HuH-7.5 (cell line): ENCODE results near the gene EXOC3L2.
A peak's percentile ranks its signal among the peaks of the same experiment; 100 is the strongest.

ENCODE experiments used
- DNase-seq: peaks from one replicate; pipeline ENCODE4 v3.0.0; 2011; ENCODE audit warnings: low spot score

EXOC3L2 gene

DNA sequence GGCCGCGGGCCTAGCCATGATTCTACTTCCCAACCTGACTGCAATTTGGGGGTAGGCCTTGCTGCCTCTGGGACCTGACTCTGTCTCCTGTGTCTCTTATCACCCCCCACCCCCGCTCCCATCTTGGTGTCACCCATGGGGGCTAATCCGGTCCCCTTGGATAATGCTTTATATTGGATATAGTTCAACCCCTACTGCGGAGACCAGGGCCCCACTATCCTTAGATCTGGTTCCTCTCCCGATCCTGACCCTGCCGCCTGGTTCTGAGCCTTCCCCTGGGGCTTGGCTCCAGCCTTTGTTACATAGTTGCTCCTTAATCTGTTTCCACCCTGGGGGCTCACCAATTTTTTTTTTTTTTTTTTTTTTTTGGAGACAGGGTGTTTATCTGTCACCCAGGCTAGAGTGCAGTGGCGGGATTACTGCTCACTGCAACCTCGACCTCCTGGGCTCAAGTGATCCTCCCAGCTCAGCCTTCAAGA, 65.3 kb downstream of the EXOC3L2 start:
- no peak for DNase-seq

DNA sequence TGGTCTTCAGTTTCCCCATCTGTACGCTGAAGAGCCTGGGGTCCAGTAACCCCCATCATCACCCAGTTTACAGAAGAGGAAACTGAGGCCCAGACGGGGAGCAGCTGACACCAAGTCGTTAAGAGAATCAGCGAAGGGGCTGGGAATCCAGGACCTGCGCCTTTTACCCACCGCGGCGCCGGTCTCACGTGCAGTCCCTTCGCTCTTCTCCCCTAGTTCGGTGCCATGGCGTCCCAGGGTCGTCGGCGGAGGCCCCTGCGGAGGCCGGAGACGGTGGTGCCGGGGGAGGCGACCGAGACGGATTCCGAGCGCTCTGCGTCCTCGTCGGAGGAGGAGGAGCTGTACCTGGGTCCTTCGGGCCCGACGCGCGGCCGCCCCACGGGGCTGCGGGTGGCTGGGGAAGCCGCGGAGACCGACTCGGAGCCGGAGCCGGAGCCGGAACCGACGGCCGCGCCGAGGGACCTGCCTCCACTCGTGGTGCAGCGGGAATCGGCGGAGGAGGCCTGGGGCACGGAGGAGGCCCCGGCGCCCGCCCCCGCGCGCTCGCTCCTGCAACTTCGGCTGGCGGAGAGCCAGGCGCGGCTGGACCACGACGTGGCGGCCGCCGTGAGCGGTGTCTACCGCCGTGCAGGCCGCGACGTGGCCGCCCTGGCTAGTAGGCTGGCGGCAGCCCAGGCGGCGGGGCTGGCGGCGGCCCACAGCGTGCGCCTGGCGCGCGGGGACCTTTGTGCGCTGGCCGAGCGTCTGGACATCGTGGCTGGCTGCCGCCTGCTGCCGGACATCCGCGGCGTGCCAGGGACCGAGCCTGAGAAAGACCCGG, 65.9 kb downstream of the EXOC3L2 start:
- DNase-seq: no peak

DNA sequence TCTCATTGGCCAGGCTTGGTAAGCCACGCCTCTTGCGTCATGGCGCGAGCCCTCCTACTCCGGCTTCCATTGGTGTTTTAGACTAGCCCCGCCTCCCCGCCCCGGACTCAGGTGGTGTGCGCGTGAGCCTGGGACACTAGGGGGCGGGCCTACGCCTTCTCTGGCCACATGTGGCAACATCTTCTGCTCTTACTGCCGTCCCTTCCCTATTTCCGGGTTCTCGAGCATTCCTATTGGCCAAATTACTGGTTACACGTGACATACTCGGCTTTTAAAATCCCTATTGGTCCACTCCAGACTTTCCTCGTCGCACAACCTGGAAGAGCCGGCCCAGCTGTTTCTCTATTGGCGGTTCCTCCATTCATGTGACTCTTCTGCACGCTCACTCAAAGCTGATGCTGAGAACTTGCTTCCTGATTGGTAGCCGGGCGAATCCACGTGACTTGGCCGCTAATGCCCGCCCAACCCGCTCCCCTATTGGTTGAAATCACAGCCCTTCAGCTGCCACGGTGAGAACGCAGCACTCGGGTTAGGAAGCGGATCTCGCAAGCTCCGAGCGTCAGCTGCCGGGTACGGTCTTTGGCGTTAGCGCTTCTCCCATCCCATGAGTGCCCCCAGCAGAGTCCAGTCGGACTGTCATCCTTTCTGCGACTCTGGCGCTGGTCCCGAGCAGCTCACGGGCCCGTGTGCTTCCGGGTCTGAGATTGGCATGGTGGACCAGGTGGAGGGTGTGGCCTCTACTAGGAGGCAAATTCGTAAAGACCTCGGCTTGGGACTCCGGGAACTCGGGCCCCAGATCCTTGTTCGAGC, 66.7 kb downstream of the EXOC3L2 start, which contains the start of gene BLOC1S3:
TSS of gene BLOC1S3 (plus strand) at position 523 of the 810 bp plus-strand sequence. CDS start 513 bp downstream, outside the sequence.
- DNase-seq: peak; percentile 99

DNA sequence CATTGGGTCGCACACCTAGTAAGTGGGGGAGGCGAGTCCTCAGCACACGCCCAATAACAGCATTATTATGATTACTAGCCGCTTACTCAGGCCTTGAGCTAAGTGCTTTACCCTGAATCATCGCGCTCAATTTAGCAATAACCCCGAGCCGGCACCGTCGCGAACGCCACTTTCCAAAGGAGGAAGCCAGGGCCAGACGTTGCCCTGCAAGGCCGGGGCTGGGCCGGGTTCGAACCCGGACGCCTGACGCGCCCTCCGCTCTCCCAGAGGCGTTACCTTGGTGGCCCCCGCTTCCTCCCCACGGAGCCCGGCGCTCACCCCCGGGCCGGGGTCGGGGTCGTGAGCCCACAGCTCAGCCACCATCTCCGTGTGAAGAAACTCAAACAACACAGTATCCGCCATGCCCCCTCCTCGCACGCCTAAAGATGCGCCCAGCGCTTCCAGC, 67.4 kb downstream of the EXOC3L2 start, which contains the start of gene TRAPPC6A:
TSS of gene TRAPPC6A (minus strand) at position 421 of the 445 bp plus-strand sequence. CDS start at position 402, 19 bp downstream.
- no peak for DNase-seq

DNA sequence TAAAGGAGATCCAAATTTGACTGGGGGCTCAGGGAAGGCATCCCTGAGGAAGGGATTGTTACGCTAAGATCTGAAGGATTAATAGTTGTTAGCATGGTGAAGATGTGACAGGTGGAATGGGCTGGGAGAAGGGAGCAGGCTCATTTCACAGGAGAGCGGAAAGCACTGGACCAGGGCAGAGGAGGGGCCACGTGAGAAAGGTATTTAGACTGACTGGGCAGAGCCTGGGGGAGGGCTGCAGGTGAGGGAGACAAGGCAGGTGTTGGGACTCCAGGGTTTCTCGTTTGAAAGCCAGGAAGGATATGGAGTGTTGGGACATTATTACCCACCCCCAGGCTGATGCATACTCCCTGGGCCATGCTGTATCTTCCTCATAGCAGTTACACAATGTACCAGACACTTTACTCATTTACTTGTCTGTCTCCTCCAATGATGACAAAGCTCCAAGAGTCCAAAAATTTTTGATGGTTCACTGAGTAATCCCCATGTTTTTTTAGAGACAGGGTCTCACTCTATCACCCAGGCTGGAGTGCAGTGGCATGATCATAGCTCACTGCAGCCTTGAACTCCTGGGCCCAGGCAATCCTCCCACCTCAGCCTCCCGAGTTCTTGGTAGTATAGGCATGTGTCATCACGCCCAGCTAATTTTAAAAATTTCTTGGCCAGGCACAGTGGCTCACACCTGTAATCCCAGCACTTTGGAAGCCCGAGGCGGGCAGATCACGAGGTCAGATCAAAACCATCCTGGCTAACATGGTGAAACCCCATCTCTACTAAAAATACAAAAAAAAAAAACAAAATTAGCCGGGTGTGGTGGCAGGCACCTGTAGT, 69.5 kb downstream of the EXOC3L2 start:
- DNase-seq: no peak

DNA sequence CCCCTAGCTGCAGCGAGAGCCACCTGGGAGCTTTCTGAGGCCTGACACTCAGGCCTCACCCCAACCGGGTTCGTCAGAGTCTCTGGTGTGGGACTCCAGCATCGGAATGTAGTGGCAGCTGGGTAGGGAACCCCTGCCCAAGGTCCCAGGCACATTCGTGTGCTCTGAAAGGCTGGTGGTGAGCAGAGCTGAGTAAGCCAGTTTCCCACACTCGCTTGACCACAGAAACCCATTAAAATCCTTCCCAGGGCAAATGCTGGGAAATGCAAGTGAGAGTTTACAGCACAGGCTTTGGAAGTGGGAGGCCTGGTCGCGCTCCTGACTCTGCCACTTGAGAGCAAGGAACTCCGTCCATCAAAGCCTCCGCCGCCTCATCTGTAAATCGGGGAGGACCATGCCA, 71.4 kb downstream of the EXOC3L2 start:
- no peak for DNase-seq

DNA sequence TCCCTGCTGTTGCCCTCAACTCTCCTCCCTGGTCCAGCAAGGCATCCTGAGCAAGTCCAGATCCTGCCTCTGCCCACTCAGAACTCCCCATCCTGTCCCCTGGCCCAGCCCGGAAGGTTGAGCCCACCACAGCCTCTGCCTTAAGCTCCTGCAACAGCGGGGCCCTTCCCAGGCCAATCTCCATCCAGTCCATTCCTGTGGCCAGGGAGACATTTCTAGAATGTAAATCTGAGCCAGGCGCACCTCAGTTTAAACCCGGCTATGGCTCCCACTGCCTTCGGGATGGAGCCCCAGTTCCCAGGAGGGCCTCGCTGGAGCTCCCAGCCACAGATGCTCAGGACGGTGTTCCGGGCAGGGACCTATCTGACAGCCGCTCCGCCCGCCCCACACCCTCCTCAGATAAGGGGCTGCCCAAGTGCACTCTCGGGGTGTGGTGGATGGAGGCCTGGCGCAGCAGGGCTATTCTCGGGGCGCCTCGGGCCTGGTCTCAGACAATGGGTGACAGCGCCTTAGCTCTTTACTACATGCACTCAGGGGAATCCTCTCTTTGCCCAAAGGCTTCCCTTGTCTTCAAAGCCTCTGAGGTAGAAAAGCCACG, 72.5 kb downstream of the EXOC3L2 start:
- no peak for DNase-seq

DNA sequence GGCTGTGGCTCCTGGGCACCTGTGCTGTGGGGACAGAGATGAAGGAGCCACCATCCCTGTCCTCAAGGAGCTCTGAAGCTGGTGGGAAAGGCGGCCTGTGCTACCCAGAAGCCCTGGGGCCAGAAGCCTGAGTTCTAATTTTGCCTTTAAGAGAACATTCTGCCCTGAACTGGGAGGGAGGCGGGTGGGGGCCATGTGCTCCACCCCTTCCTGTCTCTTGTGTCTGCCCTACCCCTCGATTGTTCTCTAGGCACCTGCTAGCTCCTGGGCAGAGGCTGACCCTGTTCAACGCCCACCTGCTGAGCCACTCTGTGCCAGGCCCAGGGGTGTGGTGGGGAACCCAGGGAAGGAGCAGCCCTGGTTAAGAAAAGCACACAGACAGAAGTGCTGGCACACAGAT, 73.0 kb downstream of the EXOC3L2 start:
- DNase-seq: no peak

DNA sequence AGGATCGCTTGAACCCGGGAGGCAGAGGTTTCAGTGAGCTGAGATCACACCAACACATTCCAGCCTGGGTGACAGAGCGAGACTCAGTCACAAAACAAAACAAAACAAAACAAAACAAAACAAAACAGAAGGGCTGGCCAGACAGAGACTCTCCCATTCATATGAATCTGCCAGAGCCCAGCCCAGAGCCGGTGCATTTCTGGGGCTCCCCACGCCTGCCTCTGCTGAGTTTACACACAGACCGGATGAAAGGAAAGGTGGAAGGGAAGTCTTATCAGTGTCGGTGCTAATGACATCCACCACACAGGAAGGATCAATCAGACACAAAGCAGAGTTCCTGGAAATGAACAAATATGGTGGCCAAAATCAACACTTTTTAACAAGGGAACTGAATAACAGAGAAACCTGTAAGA, 74.0 kb downstream of the EXOC3L2 start:
- no peak for DNase-seq

DNA sequence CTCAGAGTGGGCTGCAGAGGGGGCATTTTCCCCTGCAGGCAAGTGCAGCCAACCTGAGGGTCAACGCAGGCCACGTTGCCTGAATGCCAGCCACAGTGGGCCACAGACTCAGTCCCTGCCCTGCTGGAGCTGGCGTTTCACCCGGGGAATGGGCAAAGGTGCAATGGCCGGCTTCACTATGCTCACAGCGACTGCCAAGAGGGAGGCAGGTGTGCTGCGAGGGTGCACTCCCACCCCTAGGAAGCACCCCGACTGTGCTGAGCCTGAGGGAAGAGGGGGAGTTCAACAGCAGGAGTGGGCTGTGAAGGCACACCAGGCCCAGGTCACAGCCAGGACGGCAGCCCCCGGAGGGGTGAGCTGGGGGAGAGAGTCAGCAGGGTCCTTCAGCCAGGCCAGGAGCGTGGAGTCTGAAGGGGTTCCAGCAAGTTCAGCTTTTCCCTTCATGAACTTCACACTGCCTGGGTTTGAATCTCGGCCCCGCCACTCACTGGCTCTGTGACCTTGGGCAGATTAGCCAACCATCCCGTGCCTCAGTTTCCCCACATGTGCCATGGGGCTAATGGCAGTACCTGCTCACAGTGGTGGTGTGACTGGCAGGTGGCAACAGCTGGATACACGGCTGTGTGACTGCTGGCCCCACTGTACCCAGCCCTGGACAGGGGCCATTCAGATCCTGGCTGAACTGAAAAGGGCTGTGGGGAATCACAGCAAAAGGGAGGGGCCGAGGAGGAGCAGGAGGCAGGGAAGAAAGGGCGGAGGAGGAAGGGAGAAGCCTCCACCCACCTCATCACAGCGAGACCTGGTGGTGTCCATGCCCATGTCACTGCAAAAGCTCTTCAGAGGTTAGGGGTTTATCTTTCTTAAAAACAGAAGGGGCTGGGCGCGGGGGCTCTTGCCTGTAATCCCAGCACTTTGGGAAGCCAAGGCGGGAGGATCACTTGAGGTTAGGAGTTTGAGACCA, 74.8 kb downstream of the EXOC3L2 start:
- no peak for DNase-seq

DNA sequence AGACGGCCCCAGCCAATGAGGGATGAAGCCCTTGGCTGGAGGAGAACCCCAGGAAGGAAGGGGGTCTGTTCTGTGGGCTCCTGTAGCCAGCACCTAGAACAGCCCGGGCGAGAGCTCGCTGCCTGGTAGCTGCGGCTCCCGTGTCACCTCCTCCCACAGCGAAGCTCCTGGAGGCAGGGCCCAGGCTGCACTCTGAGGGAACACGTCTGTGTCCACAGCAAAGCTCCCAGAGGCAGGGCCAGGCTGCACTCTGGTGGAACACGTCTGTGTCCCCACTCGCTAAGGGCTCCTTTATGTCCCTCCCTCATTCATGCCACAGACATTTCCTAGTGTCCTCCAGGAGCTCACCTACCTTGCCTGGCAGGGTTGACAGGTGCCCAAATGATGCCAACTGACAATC, 75.6 kb downstream of the EXOC3L2 start:
- DNase-seq: no peak

DNA sequence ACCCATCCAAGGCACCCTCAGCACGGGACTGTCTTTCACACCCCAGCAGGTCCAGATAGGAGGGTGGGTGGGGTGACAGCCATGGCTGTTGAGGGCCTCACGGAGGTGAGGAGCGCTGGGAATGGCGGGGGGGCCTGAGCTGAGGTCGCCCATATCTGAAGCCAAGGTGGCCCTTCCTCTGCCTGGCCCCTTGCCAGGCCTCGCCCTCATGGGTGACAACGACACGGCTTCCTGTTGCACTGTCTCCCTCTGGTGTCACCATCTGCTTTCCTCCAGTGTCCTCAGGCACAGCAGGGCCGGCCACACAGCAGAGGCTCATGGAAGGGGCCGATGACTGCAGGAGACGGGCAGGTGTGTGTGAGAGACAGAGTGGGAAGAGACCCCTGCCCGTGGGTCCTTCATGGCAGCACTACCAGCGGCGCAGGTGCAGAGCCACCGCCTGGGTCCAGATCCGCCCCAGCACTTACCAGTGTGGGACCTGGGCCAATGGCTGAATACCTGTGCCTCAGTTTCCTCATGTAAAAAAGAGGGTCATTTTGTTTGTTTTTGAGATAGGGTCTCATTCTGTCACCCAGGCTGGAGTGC, 76.3 kb downstream of the EXOC3L2 start:
- no peak for DNase-seq

DNA sequence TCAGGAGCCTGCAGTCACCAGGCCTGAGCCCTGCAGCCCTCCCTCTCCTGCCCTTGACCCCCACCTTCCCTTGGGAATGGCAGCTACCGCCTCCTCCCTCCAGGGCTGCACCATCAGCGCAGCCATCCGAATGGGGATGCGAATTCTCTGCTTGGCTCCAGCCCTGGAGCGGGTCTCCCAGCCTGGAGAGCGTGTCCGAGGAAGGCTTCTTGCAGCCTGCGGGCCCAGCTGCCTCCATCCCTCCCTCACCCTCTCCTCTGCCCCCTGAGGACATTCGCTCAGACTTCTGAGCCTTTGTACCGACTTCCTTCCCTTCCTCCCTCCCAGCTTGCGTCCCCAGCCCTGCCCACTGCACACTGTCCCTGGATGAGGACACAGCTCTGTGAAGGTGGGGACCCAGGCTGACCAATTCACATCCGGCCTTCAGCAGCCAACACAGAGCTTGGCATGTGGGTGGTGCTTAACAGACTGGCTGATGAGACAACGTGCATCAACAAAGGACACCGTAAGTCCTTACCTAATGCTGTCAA, 78.4 kb downstream of the EXOC3L2 start:
- no peak for DNase-seq

DNA sequence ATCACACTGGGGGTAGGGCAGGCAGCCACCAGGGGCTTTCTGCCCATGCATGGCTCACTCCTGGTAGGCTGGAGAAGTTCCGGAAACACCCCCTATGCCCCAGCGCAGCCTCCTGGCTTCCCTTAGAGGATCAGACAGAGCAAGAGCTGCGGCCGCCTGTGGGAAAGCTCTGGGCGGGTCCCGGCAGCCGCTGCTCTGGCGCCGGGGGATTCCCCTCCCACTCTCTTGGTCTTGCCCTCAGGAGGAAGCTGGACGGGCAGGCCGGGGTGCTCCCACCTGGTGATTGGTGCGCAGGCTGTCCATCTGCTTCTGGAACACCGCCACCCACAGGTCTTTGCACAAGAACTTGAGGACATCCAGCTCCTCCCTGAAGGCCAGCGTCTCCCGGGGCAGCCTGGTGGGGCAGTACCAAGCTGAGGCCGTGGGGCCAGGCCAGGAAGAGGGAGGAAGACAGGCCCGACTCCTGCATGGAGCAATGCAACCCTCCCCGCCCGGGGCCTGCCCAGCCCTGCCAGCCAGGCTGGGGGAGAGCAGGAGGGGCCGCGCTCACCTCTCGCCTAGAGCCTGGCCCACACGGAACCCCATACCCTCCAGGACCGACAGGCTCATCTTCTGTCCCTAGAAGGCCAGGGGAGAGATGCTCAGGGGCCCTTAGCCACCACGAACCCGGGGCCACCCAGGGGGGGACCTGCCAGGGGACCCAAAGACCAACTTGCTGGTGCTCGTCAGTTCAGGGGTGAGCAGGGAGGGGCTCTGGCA, 80.5 kb downstream of the EXOC3L2 start:
- no peak for DNase-seq

DNA sequence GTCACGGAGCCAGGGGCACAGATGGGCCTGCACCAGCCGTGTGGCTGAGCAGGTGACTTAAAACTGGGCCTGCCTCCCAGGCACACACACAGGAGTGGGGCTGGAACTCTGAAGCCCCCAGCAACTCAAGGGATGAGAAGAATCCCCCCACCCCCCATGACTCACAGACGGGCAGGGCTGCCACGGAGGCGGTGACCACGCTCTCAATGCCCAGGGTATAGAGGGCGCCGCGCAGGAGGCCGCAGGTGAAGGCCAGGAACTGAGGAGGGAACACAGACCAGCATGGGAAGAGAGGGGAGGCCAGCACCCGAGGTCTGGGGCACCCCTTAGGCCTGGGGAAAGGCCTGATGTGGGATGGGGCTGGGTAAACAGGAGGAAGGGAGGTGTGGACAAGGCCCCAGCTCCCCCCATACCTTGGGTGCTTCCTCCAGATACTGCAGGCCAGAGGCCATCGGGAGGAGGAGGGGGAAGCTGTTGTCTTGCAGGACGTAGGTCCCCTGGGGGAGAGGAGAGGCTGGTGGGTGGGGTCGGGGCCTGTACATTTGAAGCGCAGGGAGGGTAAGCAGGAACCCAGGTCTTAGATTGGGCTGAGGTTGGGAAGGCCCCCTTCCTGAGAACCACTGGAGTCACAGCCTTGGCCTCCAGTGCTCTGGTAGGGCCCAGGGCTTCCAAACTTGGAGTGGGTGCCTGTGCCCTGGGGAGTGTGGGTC, 81.3 kb downstream of the EXOC3L2 start:
- DNase-seq: no peak

DNA sequence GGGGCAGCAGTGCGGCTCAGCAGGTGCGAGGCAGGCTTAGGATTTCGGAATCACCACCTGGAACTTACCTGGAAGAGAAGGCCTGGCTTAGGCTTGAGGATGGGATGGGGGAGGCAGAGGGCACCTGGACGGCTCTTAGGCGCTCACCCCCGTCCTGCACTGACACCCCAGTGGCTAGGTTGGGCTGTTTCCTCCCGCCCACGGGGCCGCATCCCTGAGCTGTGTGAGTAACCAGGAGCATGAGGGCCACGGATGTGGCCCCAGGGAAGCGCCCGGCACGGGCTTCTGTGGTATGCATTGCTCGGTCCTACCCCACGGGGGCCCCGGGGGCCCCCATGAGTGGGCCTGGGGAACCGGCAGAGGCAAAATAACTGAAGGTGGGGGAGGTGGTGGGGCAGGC, 82.1 kb downstream of the EXOC3L2 start:
- DNase-seq: no peak

DNA sequence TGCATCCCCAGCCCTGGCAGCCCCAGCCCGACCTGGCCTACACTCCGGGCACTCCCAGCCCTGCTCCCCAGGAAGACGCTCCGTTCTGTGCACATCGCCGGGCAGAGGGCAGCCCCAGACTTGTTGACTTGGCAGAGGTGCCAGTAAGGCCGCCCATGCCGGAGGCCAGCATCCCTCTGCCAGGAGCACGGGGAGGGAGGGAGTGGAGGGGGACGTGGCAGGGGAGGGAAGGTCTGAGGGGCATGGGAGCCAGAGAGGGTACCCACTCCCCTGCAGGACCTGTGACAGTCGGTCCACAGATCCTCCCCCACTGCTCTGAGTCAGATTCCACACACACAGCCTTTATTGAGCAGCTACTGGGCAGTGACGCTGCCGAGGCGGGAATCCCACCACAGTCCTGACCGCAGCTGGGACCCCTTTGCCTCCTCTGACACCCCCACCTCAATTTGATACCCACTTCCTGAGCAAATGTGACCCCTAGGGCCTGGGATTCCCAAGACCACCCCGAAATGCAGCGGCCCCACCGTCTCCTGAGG, 82.5 kb downstream of the EXOC3L2 start:
- DNase-seq: no peak
